ENCODE data around the gene MATCAP1. TPM values are rescaled to one million over a fixed set of nuclear protein-coding genes. Genes with fewer than 3 reads are reported as not detected.

The MATCAP1 gene
- total and polyA plus RNA-seq, 4 donors = 18.5 to 41.8 (median 26.0) TPM

DNA sequence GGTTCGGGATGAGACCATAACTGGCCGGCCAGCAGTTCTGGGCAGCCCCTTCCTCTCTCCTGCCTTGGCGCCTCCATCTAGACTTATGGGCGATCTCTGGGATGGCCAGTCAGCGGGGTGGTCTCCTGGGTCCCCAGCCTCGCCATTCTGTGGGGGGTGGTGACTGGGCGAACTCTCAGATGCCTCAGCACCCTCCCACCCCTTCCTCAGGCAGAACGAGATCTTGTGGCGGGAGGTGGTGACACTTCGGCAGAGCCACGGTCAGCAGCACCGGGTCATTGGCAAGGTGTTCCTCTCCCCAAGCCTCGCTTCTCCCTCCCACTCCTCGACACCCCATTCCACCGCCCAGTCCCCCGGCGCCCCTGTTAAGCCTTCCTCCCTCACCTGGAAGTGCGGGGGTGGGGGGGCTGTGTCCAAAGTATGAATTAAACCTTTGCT lies 17.6 kb downstream of the MATCAP1 start:
- DNase-seq = no peak
- H3K4me1 ChIP-seq (ENCODE audit: control insufficient read depth in 5 of 5, insufficient read depth in 5 of 5, low read length in 5 of 5) = peaks cover 0 to 40% (median 19%) of the 10 kb centered on the region in 5 donors
- WGBS, 2 donors = 28 to 39% methylated on average over 16 to 18 of the region's 18 CpGs

DNA sequence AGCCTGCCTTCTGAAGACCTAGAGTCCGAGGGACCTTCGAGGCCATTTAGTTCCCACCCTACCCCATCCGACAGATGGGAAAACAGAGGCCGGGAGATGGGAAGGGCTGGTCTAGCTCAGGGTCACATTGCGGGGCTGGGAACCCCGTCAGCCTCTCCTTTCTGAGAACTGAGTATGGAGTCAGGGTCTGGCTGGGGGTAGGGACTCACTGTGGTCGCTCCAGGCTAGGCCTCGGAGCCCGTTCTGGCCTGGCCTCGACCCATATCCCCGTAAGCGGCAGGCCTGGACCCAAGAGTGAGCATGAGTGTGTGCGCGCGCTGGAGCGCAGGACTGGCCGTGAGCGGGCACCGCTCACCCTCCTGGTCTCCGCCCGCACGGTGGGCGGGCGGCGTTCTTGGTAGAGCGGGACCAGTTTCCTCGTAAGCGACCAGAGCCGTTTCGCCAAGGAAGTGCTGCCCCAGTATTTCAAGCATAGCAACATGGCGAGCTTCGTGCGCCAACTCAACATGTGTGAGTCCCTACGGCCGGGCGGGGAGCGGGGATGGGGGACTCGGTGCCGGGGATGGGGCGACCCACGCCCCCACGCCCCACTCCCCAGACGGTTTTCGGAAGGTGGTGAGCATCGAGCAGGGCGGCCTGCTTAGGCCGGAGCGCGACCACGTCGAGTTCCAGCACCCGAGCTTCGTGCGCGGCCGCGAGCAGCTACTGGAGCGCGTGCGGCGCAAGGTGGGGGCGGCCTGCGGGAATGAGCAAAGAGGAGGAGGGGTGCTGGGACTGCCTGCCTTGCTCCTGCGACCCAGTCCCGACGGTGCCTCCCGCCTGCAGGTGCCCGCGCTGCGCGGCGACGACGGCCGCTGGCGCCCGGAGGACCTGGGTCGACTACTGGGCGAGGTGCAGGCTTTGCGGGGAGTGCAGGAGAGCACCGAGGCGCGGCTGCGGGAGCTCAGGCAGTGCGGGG lies 18.4 kb downstream of the MATCAP1 start:
- H3K4me3 ChIP-seq = no peak overlapping the region
- peaks cover 0 to 2% (median 0%) of the 10 kb centered on the region in 4 donors for H3K9me3 ChIP-seq (ENCODE audit: control insufficient read depth in 4 of 4, insufficient read depth in 3 of 4, low read length in 3 of 4)
- no peak for DNase-seq
- H3K9ac ChIP-seq (ENCODE audit: insufficient read depth in 1 of 2, low read length in 2 of 2) = no peak overlapping the region
- peaks cover 0 to 81% (median 59%) of the 10 kb centered on the region in 3 donors for H3K27me3 ChIP-seq (ENCODE audit: control insufficient read depth in 3 of 3, insufficient read depth in 3 of 3, low read length in 2 of 3)
- WGBS, 2 donors = 6 to 19% methylated on average over 69 to 85 of the region's 85 CpGs
- peaks cover 0 to 5% (median 0%) of the 10 kb centered on the region in 4 donors for H3K36me3 ChIP-seq (ENCODE audit: control insufficient read depth in 4 of 4, insufficient read depth in 4 of 4, low read length in 4 of 4)
- TF ChIP-seq, protein P1, sequence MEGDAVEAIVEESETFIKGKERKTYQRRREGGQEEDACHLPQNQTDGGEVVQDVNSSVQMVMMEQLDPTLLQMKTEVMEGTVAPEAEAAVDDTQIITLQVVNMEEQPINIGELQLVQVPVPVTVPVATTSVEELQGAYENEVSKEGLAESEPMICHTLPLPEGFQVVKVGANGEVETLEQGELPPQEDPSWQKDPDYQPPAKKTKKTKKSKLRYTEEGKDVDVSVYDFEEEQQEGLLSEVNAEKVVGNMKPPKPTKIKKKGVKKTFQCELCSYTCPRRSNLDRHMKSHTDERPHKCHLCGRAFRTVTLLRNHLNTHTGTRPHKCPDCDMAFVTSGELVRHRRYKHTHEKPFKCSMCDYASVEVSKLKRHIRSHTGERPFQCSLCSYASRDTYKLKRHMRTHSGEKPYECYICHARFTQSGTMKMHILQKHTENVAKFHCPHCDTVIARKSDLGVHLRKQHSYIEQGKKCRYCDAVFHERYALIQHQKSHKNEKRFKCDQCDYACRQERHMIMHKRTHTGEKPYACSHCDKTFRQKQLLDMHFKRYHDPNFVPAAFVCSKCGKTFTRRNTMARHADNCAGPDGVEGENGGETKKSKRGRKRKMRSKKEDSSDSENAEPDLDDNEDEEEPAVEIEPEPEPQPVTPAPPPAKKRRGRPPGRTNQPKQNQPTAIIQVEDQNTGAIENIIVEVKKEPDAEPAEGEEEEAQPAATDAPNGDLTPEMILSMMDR (IDR thresholded peaks at IDR 0.05; ENCODE audit: control extremely low read depth, extremely low read depth) = no peak
- no peak for ATAC-seq (ENCODE audit: insufficient read depth, low FRiP score)
- H3K4me1 ChIP-seq (ENCODE audit: control insufficient read depth in 5 of 5, insufficient read depth in 5 of 5, low read length in 5 of 5) = peaks cover 0 to 42% (median 19%) of the 10 kb centered on the region in 5 donors
- H3K27ac ChIP-seq (ENCODE audit: low read depth in 1 of 2, low read length in 1 of 2) = no peak overlapping the region

More for the DNA sequence above, 17.6 kb downstream of the MATCAP1 start:
- ATAC-seq (ENCODE audit: insufficient read depth, low FRiP score) = no peak
- peaks cover 0 to 78% (median 53%) of the 10 kb centered on the region in 3 donors for H3K27me3 ChIP-seq (ENCODE audit: control insufficient read depth in 3 of 3, insufficient read depth in 3 of 3, low read length in 2 of 3)
- H3K9me3 ChIP-seq (ENCODE audit: control insufficient read depth in 4 of 4, insufficient read depth in 3 of 4, low read length in 3 of 4) = peaks cover 0 to 2% (median 0%) of the 10 kb centered on the region in 4 donors
- TF ChIP-seq, protein P1 (IDR thresholded peaks at IDR 0.05; ENCODE audit: control extremely low read depth, extremely low read depth) = no peak
- no peak overlapping the region for H3K9ac ChIP-seq (ENCODE audit: insufficient read depth in 1 of 2, low read length in 2 of 2)
- no peak overlapping the region for H3K27ac ChIP-seq (ENCODE audit: low read depth in 1 of 2, low read length in 1 of 2)
- H3K36me3 ChIP-seq (ENCODE audit: control insufficient read depth in 4 of 4, insufficient read depth in 4 of 4, low read length in 4 of 4) = peaks cover 0 to 5% (median 0%) of the 10 kb centered on the region in 4 donors
- H3K4me3 ChIP-seq = no peak overlapping the region

DNA sequence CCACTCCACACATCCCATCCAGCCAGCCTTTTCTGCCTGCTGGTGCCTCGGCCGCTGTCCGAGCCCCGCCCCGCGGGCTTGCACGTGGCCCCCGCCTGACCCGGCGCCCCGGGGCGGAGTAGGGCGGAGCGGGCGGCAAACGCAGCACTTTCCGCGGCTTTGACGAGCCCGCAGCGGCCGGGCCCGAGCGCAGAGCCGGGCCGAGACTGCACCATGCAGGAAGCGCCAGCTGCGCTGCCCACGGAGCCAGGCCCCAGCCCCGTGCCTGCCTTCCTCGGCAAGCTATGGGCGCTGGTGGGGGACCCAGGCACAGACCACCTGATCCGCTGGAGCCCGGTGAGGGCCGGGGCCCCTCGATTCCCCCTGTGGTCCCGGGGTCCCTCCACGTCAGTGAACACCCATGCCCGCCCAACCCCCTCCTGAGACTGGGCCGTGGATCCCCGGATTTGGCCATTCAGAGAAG lies 19.1 kb downstream of the MATCAP1 start, which contains the start of gene HSF4:
Gene HSF4 (plus strand): TSS at position 147 of the 463 bp plus-strand sequence. CDS start 67 bp downstream, at position 214.
- H3K9me3 ChIP-seq (ENCODE audit: control insufficient read depth in 4 of 4, insufficient read depth in 3 of 4, low read length in 3 of 4) = peaks cover 0 to 2% (median 0%) of the 10 kb centered on the region in 4 donors
- DNase-seq (no peak), ATAC-seq (ENCODE audit: insufficient read depth, low FRiP score) (peak; percentile 23)
- TF ChIP-seq, protein P1 (IDR thresholded peaks at IDR 0.05; ENCODE audit: control extremely low read depth, extremely low read depth) = no peak
- peak within 1 kb of the TSS in 1 of 2 donors; percentile 49 for H3K27ac ChIP-seq (ENCODE audit: low read depth in 1 of 2, low read length in 1 of 2)
- H3K27me3 ChIP-seq (ENCODE audit: control insufficient read depth in 3 of 3, insufficient read depth in 3 of 3, low read length in 2 of 3) = peaks cover 0 to 81% (median 62%) of the 10 kb centered on the region in 3 donors
- peaks cover 0 to 42% (median 12%) of the 10 kb centered on the region in 5 donors for H3K4me1 ChIP-seq (ENCODE audit: control insufficient read depth in 5 of 5, insufficient read depth in 5 of 5, low read length in 5 of 5)
- peak within 1 kb of the TSS; percentile 32 for H3K4me3 ChIP-seq
- 2 to 3% methylated on average over 26 to 41 of the region's 41 CpGs for WGBS, 2 donors
- H3K36me3 ChIP-seq (ENCODE audit: control insufficient read depth in 4 of 4, insufficient read depth in 4 of 4, low read length in 4 of 4) = peaks cover 0 to 5% (median 0%) of the 10 kb centered on the region in 4 donors
- no peak within 1 kb of the TSS for H3K9ac ChIP-seq (ENCODE audit: insufficient read depth in 1 of 2, low read length in 2 of 2)
